CD4-positive, alpha-beta memory T cell (primary cell): ENCODE measurements around the gene CTDSPL. TPM values are rescaled to one million over a fixed set of nuclear protein-coding genes. Genes with fewer than 3 reads are reported as not detected.

Experiments
- CTCF ChIA-PET: fragments of 350-600 bp; sonication (Branson Sonifier 250); formaldehyde crosslinking; loops from one replicate; lab custom pipeline; 2021; ENCODE audit warnings: inconsistent platforms; ENCODE audit not compliant: partially characterized antibody; lab: Charles Lee
- POLR2A ChIA-PET: fragments of 350-600 bp; sonication (Branson Sonifier 250); formaldehyde crosslinking; loops from one replicate; lab custom pipeline; 2021; ENCODE audit not compliant: partially characterized antibody; lab: Charles Lee
- DNase-seq, 5 donors: peaks; one replicate each; pipeline versions ENCODE4 v3.0.0 to v3.0.0-alpha.2; 2020 to 2022; ENCODE audit warnings: mixed read lengths in 1 of 5
- H3K27ac ChIP-seq: one replicate; pipeline ENCODE4 v1.7.0; 2013; ENCODE audit warnings: low read depth, low read length
- H3K27me3 ChIP-seq: 2 replicates; pipeline ENCODE4 v1.7.0; 2013; ENCODE audit warnings: mild to moderate bottlenecking, low read length, moderate library complexity; ENCODE audit not compliant: insufficient read depth
- H3K36me3 ChIP-seq: 2 replicates; pipeline ENCODE4 v1.7.0; 2013; ENCODE audit warnings: mild to moderate bottlenecking, low read length, moderate library complexity; ENCODE audit not compliant: insufficient read depth
- H3K4me1 ChIP-seq: 2 replicates; pipeline ENCODE4 v1.7.0; 2013; ENCODE audit warnings: mild to moderate bottlenecking, low read length, moderate library complexity; ENCODE audit not compliant: insufficient read depth
- H3K4me3 ChIP-seq, 2 donors: one replicate each; pipeline ENCODE4 v1.7.0; 2013; ENCODE audit warnings: low read length in 2 of 2, mild to moderate bottlenecking in 1 of 2
- H3K9me3 ChIP-seq, 2 donors: one replicate each; pipeline ENCODE4 v1.7.0; 2013; ENCODE audit warnings: low read length in 2 of 2, control low read depth in 1 of 2; ENCODE audit not compliant: control insufficient read depth in 1 of 2
- H3K27ac Mint-ChIP-seq, 7 donors: one replicate each; pipeline ENCODE4 v1.8.0; 2020 to 2021; ENCODE audit warnings: mixed read lengths in 7 of 7, mild to moderate bottlenecking in 6 of 7, inconsistent platforms in 3 of 7, moderate library complexity in 3 of 7
- H3K27me3 Mint-ChIP-seq, 2 donors: one replicate each; pipeline ENCODE4 v1.8.0; 2020 to 2021; ENCODE audit warnings: mixed read lengths in 2 of 2
- H3K36me3 Mint-ChIP-seq, 2 donors: one replicate each; pipeline ENCODE4 v1.8.0; 2020 to 2021; ENCODE audit warnings: mixed read lengths in 2 of 2, inconsistent platforms in 1 of 2, mild to moderate bottlenecking in 1 of 2
- H3K4me1 Mint-ChIP-seq, 4 donors: one replicate each; pipeline ENCODE4 v1.8.0; 2020 to 2021; ENCODE audit warnings: mixed read lengths in 4 of 4, mild to moderate bottlenecking in 1 of 4
- H3K4me3 Mint-ChIP-seq, 8 donors: one replicate each; pipeline ENCODE4 v1.8.0; 2020 to 2021; ENCODE audit warnings: mixed read lengths in 8 of 8, mild to moderate bottlenecking in 7 of 8, moderate library complexity in 6 of 8, inconsistent platforms in 3 of 8
- H3K9me3 Mint-ChIP-seq, 8 donors: one replicate each; pipeline ENCODE4 v1.8.0; 2020 to 2021; ENCODE audit warnings: mixed read lengths in 8 of 8, mild to moderate bottlenecking in 5 of 8, inconsistent platforms in 3 of 8, moderate library complexity in 1 of 8
- intact Hi-C: fragments of 100-400 bp; cut with micrococcal nuclease; formaldehyde crosslinking; loops from one replicate; pipeline ENCODE4 v1.15.1; 2023
- polyA plus RNA-seq, 2 donors: library from polyadenylated mRNA; unstranded; fragments of 300-500 nt; fragmentation: Illumina TruSeq; gene quantifications; one replicate each; pipeline ENCODE4 v1.2.3, GENCODE V29; 2021
- total RNA-seq, 2 experiments: library from RNA; stranded (reverse); gene quantifications; one replicate each; pipeline ENCODE4 v1.2.3, GENCODE V29; 2021

CTDSPL gene
- total and polyA plus RNA-seq, 4 experiments from 2014 or later = 0.08 to 0.73 (median 0.61) TPM; not detected in 1

- ChIA-PET POLR2A (interaction anchor here (1.1 to 2.2 kb wide), 4 partner anchors 9 to 39 kb away, joined by 3 to 11 read pairs (median 6); partner anchors contain the start of gene DLEC1), CTCF (interaction anchor here (7.8 kb wide), 1 partner anchor 29 kb away, joined by 146 read pairs; no protein-coding TSS in a partner anchor)
- H3K36me3 Mint-ChIP-seq = peaks cover 27 to 51% of the 10 kb centered on the region in 2 donors
- intact Hi-C loops = no loop called here
- H3K27ac Mint-ChIP-seq = peak overlapping the region; percentile 74 to 87 (median 79)
- Histone ChIP-seq H3K4me3 (no peak overlapping the region), H3K9me3 (no peaks in the 10 kb centered on the region), H3K36me3 (peaks cover 19% of the 10 kb centered on the region), H3K27me3 (no peaks in the 10 kb centered on the region), H3K27ac (no peak overlapping the region), H3K4me1 (peaks cover 44% of the 10 kb centered on the region)
- H3K9me3 Mint-ChIP-seq = no peaks in the 10 kb centered on the region
- DNase-seq = peak in 1 of 5 donors; percentile 21
- peak overlapping the region in 2 of 8 donors; percentile 39 to 70 for H3K4me3 Mint-ChIP-seq
- peaks cover 40 to 72% (median 57%) of the 10 kb centered on the region in 4 donors for H3K4me1 Mint-ChIP-seq
- no peaks in the 10 kb centered on the region for H3K27me3 Mint-ChIP-seq
Observed at GRCh38 chr3:38000242-38000916, 138.7 kb downstream of the CTDSPL start.

GRCh38 chr3:38000965-38001455, 139.3 kb downstream of the CTDSPL start:
- Mint-ChIP-seq H3K27ac (peak overlapping the region in 4 of 7 donors; percentile 6 to 62 (median 30)), H3K4me3 (no peak overlapping the region), H3K36me3 (peaks cover 20 to 49% of the 10 kb centered on the region in 2 donors), H3K4me1 (peaks cover 34 to 68% (median 52%) of the 10 kb centered on the region in 4 donors), H3K9me3 (no peaks in the 10 kb centered on the region), H3K27me3 (no peaks in the 10 kb centered on the region)
- Histone ChIP-seq H3K27ac (no peak overlapping the region), H3K4me1 (peaks cover 38% of the 10 kb centered on the region), H3K27me3 (no peaks in the 10 kb centered on the region), H3K9me3 (no peaks in the 10 kb centered on the region), H3K36me3 (peaks cover 22% of the 10 kb centered on the region), H3K4me3 (no peak overlapping the region)
- intact Hi-C loops = no loop called here
- CTCF ChIA-PET = interaction anchor here (1.3 to 7.8 kb wide), 3 partner anchors 12 to 39 kb away, joined by 3 to 146 read pairs (median 66); partner anchors contain the start of gene DLEC1
- peak in 1 of 5 donors; percentile 37 for DNase-seq
- POLR2A ChIA-PET = interaction anchor here (0.8 to 2.2 kb wide), 6 partner anchors 9 to 164 kb away, joined by 3 to 11 read pairs (median 4); partner anchors contain the start of genes DLEC1 and OXSR1

GRCh38 chr3:38001456-38002081, 139.9 kb downstream of the CTDSPL start:
- H3K9me3 Mint-ChIP-seq = no peaks in the 10 kb centered on the region
- H3K36me3 Mint-ChIP-seq = peaks cover 15 to 48% of the 10 kb centered on the region in 2 donors
- H3K4me3 ChIP-seq = no peak overlapping the region
- H3K27ac ChIP-seq = no peak overlapping the region
- intact Hi-C loops = no loop called here
- peaks cover 25% of the 10 kb centered on the region for H3K36me3 ChIP-seq
- CTCF ChIA-PET = interaction anchor here (1.3 to 7.8 kb wide), 3 partner anchors 11 to 39 kb away, joined by 3 to 146 read pairs (median 66); partner anchors contain the start of gene DLEC1
- H3K4me3 Mint-ChIP-seq = no peak overlapping the region
- H3K4me1 Mint-ChIP-seq = peaks cover 29 to 62% (median 47%) of the 10 kb centered on the region in 4 donors
- peaks cover 33% of the 10 kb centered on the region for H3K4me1 ChIP-seq
- no peaks in the 10 kb centered on the region for H3K27me3 ChIP-seq
- no peaks in the 10 kb centered on the region for H3K9me3 ChIP-seq
- H3K27me3 Mint-ChIP-seq = no peaks in the 10 kb centered on the region
- peak in 1 of 5 donors; percentile 34 for DNase-seq
- H3K27ac Mint-ChIP-seq = peak overlapping the region in 1 of 7 donors; percentile 64
- POLR2A ChIA-PET = interaction anchor here (0.6 to 2.2 kb wide), 7 partner anchors 8 to 163 kb away, joined by 3 to 11 read pairs (median 3); partner anchors contain the start of genes DLEC1 and OXSR1

- DNase-seq = no peak
- peaks cover 25 to 54% (median 39%) of the 10 kb centered on the region in 4 donors for H3K4me1 Mint-ChIP-seq
- H3K27me3 Mint-ChIP-seq = no peaks in the 10 kb centered on the region
Observed at GRCh38 chr3:38002291-38002876, 140.7 kb downstream of the CTDSPL start.

GRCh38 chr3:38002940-38003339, 141.3 kb downstream of the CTDSPL start:
- Histone ChIP-seq H3K27me3 (no peaks in the 10 kb centered on the region), H3K4me1 (peaks cover 19% of the 10 kb centered on the region), H3K36me3 (peaks cover 38% of the 10 kb centered on the region), H3K27ac (no peak overlapping the region), H3K4me3 (no peak overlapping the region), H3K9me3 (no peaks in the 10 kb centered on the region)
- ChIA-PET CTCF (interaction anchor here (0.6 to 7.8 kb wide), 16 partner anchors 8 to 162 kb away, joined by 3 to 146 read pairs (median 6); partner anchors contain the start of genes DLEC1, OXSR1 and PLCD1), POLR2A (interaction anchor here (1.5 to 4.9 kb wide), 2 partner anchors 29 to 36 kb away, joined by 12 to 48 read pairs; partner anchors contain the start of gene DLEC1)
- DNase-seq = peak in 1 of 5 donors; percentile 10
- Mint-ChIP-seq H3K4me1 (peaks cover 24 to 50% (median 36%) of the 10 kb centered on the region in 4 donors), H3K36me3 (peaks cover 17 to 50% of the 10 kb centered on the region in 2 donors), H3K27me3 (no peaks in the 10 kb centered on the region), H3K4me3 (no peak overlapping the region), H3K27ac (peak overlapping the region in 6 of 7 donors; percentile 17 to 78 (median 74)), H3K9me3 (no peaks in the 10 kb centered on the region)
- intact Hi-C loops = loop anchor here (1.0 kb wide), 1 partner anchor 29 kb away; no protein-coding TSS in a partner anchor

More at GRCh38 chr3:38002291-38002876, 140.7 kb downstream of the CTDSPL start:
- Histone ChIP-seq H3K27me3 (no peaks in the 10 kb centered on the region), H3K4me1 (peaks cover 24% of the 10 kb centered on the region), H3K27ac (no peak overlapping the region), H3K4me3 (no peak overlapping the region), H3K36me3 (peaks cover 33% of the 10 kb centered on the region), H3K9me3 (no peaks in the 10 kb centered on the region)
- CTCF ChIA-PET = interaction anchor here (1.1 to 7.8 kb wide), 6 partner anchors 9 to 38 kb away, joined by 3 to 146 read pairs (median 6); partner anchors contain the start of gene DLEC1
- intact Hi-C loops = no loop called here
- Mint-ChIP-seq H3K27ac (peak overlapping the region in 3 of 7 donors; percentile 12 to 68 (median 64)), H3K4me3 (no peak overlapping the region), H3K9me3 (no peaks in the 10 kb centered on the region), H3K36me3 (peaks cover 13 to 45% of the 10 kb centered on the region in 2 donors)
- POLR2A ChIA-PET = interaction anchor here (0.6 to 2.2 kb wide), 4 partner anchors 26 to 37 kb away, joined by 3 to 11 read pairs (median 5); partner anchors contain the start of gene DLEC1

GRCh38 chr3:38003371-38003816, 141.7 kb downstream of the CTDSPL start:
- peaks cover 17 to 52% of the 10 kb centered on the region in 2 donors for H3K36me3 Mint-ChIP-seq

More at GRCh38 chr3:38003371-38003816, 141.7 kb downstream of the CTDSPL start:
- ChIA-PET CTCF (interaction anchor here (0.6 to 7.8 kb wide), 22 partner anchors 8 to 648 kb away, joined by 3 to 146 read pairs (median 4); partner anchors contain the start of genes DLEC1, EXOG, OXSR1 and PLCD1), POLR2A (interaction anchor here (0.9 to 4.9 kb wide), 4 partner anchors 20 to 36 kb away, joined by 3 to 48 read pairs (median 8); partner anchors contain the start of genes DLEC1 and PLCD1)
- H3K27me3 Mint-ChIP-seq = no peaks in the 10 kb centered on the region
- no peak overlapping the region for H3K4me3 ChIP-seq
- peaks cover 19 to 46% (median 32%) of the 10 kb centered on the region in 4 donors for H3K4me1 Mint-ChIP-seq
- H3K27ac ChIP-seq = peak overlapping the region; percentile 10
- no peaks in the 10 kb centered on the region for H3K27me3 ChIP-seq
- no peaks in the 10 kb centered on the region for H3K9me3 ChIP-seq
- H3K36me3 ChIP-seq = peaks cover 43% of the 10 kb centered on the region
- H3K4me1 ChIP-seq = peaks cover 14% of the 10 kb centered on the region
- intact Hi-C loops = loop anchor here (1.0 kb wide), 1 partner anchor 29 kb away; no protein-coding TSS in a partner anchor
- no peak overlapping the region for H3K4me3 Mint-ChIP-seq
- peak overlapping the region in 6 of 7 donors; percentile 35 to 78 (median 74) for H3K27ac Mint-ChIP-seq
- DNase-seq = peak; percentile 51 to 63 (median 56)
- no peaks in the 10 kb centered on the region for H3K9me3 Mint-ChIP-seq
